Measurements from ENCODE around the gene GNAO1.

- TF ChIP-seq, protein P1, sequence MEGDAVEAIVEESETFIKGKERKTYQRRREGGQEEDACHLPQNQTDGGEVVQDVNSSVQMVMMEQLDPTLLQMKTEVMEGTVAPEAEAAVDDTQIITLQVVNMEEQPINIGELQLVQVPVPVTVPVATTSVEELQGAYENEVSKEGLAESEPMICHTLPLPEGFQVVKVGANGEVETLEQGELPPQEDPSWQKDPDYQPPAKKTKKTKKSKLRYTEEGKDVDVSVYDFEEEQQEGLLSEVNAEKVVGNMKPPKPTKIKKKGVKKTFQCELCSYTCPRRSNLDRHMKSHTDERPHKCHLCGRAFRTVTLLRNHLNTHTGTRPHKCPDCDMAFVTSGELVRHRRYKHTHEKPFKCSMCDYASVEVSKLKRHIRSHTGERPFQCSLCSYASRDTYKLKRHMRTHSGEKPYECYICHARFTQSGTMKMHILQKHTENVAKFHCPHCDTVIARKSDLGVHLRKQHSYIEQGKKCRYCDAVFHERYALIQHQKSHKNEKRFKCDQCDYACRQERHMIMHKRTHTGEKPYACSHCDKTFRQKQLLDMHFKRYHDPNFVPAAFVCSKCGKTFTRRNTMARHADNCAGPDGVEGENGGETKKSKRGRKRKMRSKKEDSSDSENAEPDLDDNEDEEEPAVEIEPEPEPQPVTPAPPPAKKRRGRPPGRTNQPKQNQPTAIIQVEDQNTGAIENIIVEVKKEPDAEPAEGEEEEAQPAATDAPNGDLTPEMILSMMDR (conservative IDR thresholded peaks at IDR 0.05) = no peak
- TF ChIP-seq ZFX (IDR thresholded peaks at IDR 0.05) = no peak
These were observed 73.9 kb downstream of the GNAO1 start for GRCh38 chr16:56265184-56265583.
